IMR-90 (cell line): ENCODE data around the gene MCHR2. TPM values are rescaled to one million over a fixed set of nuclear protein-coding genes. Genes with fewer than 3 reads are reported as not detected.

ENCODE experiments used
- ATAC-seq: fragments of 200-7000 bp; cut with Tn5 transposase; 2 replicates; pipeline ENCODE4 v1.9.1; 2020; ENCODE audit warnings: low read depth, mild to moderate bottlenecking, moderate library complexity
- BruUV-seq: library from RNA; stranded (reverse); fragments of 400-500 nt; replicated peaks from 2 replicates; lab custom pipeline; 2021; lab: Mats Ljungman, UMichigan
- CTCF ChIA-PET: fragments of 300-600 bp; formaldehyde crosslinking; extraction: SDS; loops from one replicate; lab custom pipeline; 2021; ENCODE audit warnings: antibody characterized with exemption; lab: Yijun Ruan, JAX
- POLR2A ChIA-PET: fragments of 300-600 bp; sonication (Branson Sonifier 250); formaldehyde crosslinking; loops from one replicate; lab custom pipeline; 2022; ENCODE audit warnings: antibody characterized with exemption; ENCODE audit not compliant: unreplicated experiment; lab: Charles Lee
- DNase-seq: peaks from one replicate; pipeline ENCODE4 v3.0.0; 2013
- H2AFZ ChIP-seq: replicated peaks from 2 replicates; pipeline ENCODE3; 2013; ENCODE audit warnings: low read length, mild to moderate bottlenecking; ENCODE audit not compliant: poor library complexity
- H2AK5ac ChIP-seq: 2 replicates; pipeline ENCODE4 v1.6.1; 2013; ENCODE audit warnings: low read depth, low read length, inconsistent platforms
- H2AK9ac ChIP-seq: replicated peaks from 2 replicates; pipeline ENCODE3; 2013; ENCODE audit warnings: mild to moderate bottlenecking, low read depth, low read length, moderate library complexity; ENCODE audit not compliant: poor library complexity
- H2BK120ac ChIP-seq: 2 replicates; pipeline ENCODE4 v1.6.1; 2013; ENCODE audit warnings: low read depth, low read length, inconsistent platforms
- H2BK15ac ChIP-seq: 3 replicates; pipeline ENCODE4 v1.6.1; 2013; ENCODE audit warnings: low read depth, low read length, inconsistent platforms
- H2BK20ac ChIP-seq: 2 replicates; pipeline ENCODE4 v1.6.1; 2013; ENCODE audit warnings: low read depth, mild to moderate bottlenecking, inconsistent platforms, low read length, moderate library complexity
- H2BK5ac ChIP-seq: 2 replicates; pipeline ENCODE4 v1.6.1; 2013; ENCODE audit warnings: mild to moderate bottlenecking, low read depth, low read length, inconsistent platforms; ENCODE audit not compliant: poor library complexity, severe bottlenecking
- H3K14ac ChIP-seq: replicated peaks from 2 replicates; pipeline ENCODE4 v1.6.1; 2013; ENCODE audit warnings: low read depth, low read length, inconsistent platforms
- H3K18ac ChIP-seq: 2 replicates; pipeline ENCODE4 v1.6.1; 2013; ENCODE audit warnings: low read depth, low read length, control low read depth
- H3K23ac ChIP-seq: 2 replicates; pipeline ENCODE4 v1.6.1; 2013; ENCODE audit warnings: low read depth, low read length, inconsistent platforms
- H3K27ac ChIP-seq: 2 replicates; pipeline ENCODE4 v1.5.1; 2013; ENCODE audit warnings: mild to moderate bottlenecking, control low read depth, low read length; ENCODE audit not compliant: insufficient read depth
- H3K27me3 ChIP-seq: 2 replicates; pipeline ENCODE4 v1.6.1; 2013; ENCODE audit warnings: low read length; ENCODE audit not compliant: control insufficient read depth, insufficient read depth
- H3K36me3 ChIP-seq: 2 replicates; pipeline ENCODE4 v1.6.1; 2013; ENCODE audit warnings: low read length, mixed read lengths; ENCODE audit not compliant: control insufficient read depth, insufficient read depth
- H3K4ac ChIP-seq: 2 replicates; pipeline ENCODE4 v1.6.1; 2013; ENCODE audit warnings: low read depth, low read length, inconsistent platforms
- H3K4me1 ChIP-seq: 2 replicates; pipeline ENCODE4 v1.6.1; 2013; ENCODE audit warnings: low read length, mixed read lengths; ENCODE audit not compliant: control insufficient read depth, insufficient read depth
- H3K4me2 ChIP-seq: 2 replicates; pipeline ENCODE4 v1.6.1; 2013; ENCODE audit warnings: low read depth, mild to moderate bottlenecking, control low read depth, low read length, moderate library complexity
- H3K4me3 ChIP-seq: 2 replicates; pipeline ENCODE4 v1.5.1; 2013; ENCODE audit warnings: low read depth, mild to moderate bottlenecking, control low read depth, low read length, moderate library complexity; ENCODE audit not compliant: insufficient read depth
- H3K56ac ChIP-seq: 2 replicates; pipeline ENCODE4 v1.6.1; 2013; ENCODE audit warnings: low read length, inconsistent platforms; ENCODE audit not compliant: insufficient read depth; ENCODE audit errors: extremely low read depth
- H3K79me1 ChIP-seq, 2 experiments: 2 replicates each; pipeline ENCODE4 v1.6.1; 2013; ENCODE audit warnings: low read length in 2 of 2, inconsistent platforms in 1 of 2, low read depth in 1 of 2
- H3K9ac ChIP-seq: 2 replicates; pipeline ENCODE4 v1.6.1; 2013; ENCODE audit warnings: low read depth, low read length, control low read depth
- H3K9me1 ChIP-seq: 2 replicates; pipeline ENCODE4 v1.6.1; 2013; ENCODE audit warnings: low read length, inconsistent platforms; ENCODE audit not compliant: insufficient read depth
- H3K9me3 ChIP-seq: 2 replicates; pipeline ENCODE4 v1.6.1; 2013; ENCODE audit warnings: low read length; ENCODE audit not compliant: control insufficient read depth, insufficient read depth
- H4K20me1 ChIP-seq: 2 replicates; pipeline ENCODE4 v1.6.1; 2013; ENCODE audit warnings: low read length, inconsistent platforms; ENCODE audit not compliant: insufficient read depth
- H4K5ac ChIP-seq: 2 replicates; pipeline ENCODE4 v1.6.1; 2013; ENCODE audit warnings: mild to moderate bottlenecking, low read depth, low read length, control low read depth
- H4K8ac ChIP-seq, 2 experiments: 2 replicates each; pipeline ENCODE4 v1.6.1; 2013; ENCODE audit warnings: low read depth in 2 of 2, low read length in 2 of 2, control low read depth in 1 of 2, inconsistent platforms in 1 of 2
- H4K91ac ChIP-seq: 2 replicates; pipeline ENCODE4 v1.6.1; 2013; ENCODE audit warnings: low read depth, low read length, inconsistent platforms; ENCODE audit not compliant: insufficient read depth
- BHLHE40 ChIP-seq: fragments of 150-350 bp; IDR thresholded peaks from 2 replicates; pipeline ENCODE4 v1.6.1; 2016; ENCODE audit warnings: mild to moderate bottlenecking, low read depth, low read length
- CEBPB ChIP-seq: IDR thresholded peaks from 2 replicates; pipeline ENCODE4 v1.6.1; 2012; ENCODE audit warnings: low read depth, low read length, improper control_type of control experiment
- CHD1 ChIP-seq: IDR thresholded peaks from 2 replicates; pipeline ENCODE4 v1.6.1; 2012; ENCODE audit warnings: low read depth, low read length, improper control_type of control experiment
- ELK1 ChIP-seq: fragments of 150-350 bp; IDR thresholded peaks from 2 replicates; pipeline ENCODE4 v1.6.1; 2016; ENCODE audit warnings: low read depth, mild to moderate bottlenecking, low read length, moderate library complexity, borderline replicate concordance
- MAFK ChIP-seq: IDR thresholded peaks from 2 replicates; pipeline ENCODE4 v1.6.1; 2012; ENCODE audit warnings: low read depth, low read length, improper control_type of control experiment
- MXI1 ChIP-seq: IDR thresholded peaks from 2 replicates; pipeline ENCODE4 v1.6.1; 2012; ENCODE audit warnings: low read depth, mild to moderate bottlenecking, low read length, moderate library complexity, borderline replicate concordance
- NFE2L2 ChIP-seq: fragments of 150-350 bp; IDR thresholded peaks from 2 replicates; pipeline ENCODE4 v1.6.1; 2016; ENCODE audit warnings: low read depth, mild to moderate bottlenecking, low read length
- RAD21 ChIP-seq: IDR thresholded peaks from 2 replicates; pipeline ENCODE4 v1.6.1; 2012; ENCODE audit warnings: low read length, improper control_type of control experiment
- RCOR1 ChIP-seq: IDR thresholded peaks from 2 replicates; pipeline ENCODE4 v1.6.1; 2012; ENCODE audit warnings: mild to moderate bottlenecking, low read length, improper control_type of control experiment; ENCODE audit not compliant: insufficient replicate concordance
- RFX5 ChIP-seq: IDR thresholded peaks from 2 replicates; pipeline ENCODE4 v1.8.0; 2012; ENCODE audit warnings: low read depth, mild to moderate bottlenecking, low read length, moderate library complexity
- dilution Hi-C: fragments of 300-500 bp; cut with HindIII; formaldehyde crosslinking; loops from one replicate; pipeline ENCODE4 v1.14.3; 2018; ENCODE audit warnings: low sequenced_read_pairs; ENCODE audit not compliant: unreplicated experiment
- in situ Hi-C: fragments of 300-500 bp; cut with MboI; formaldehyde crosslinking; loops from 3 replicates; pipeline ENCODE4 v1.14.3; 2019; ENCODE audit warnings: low sequenced_read_pairs, inconsistent platforms, mixed read lengths
- intact Hi-C: fragments of 100-400 bp; cut with micrococcal nuclease; formaldehyde crosslinking; loops from 2 replicates; pipeline ENCODE4 v1.10.0; 2022
- polyA plus RNA-seq, 3 experiments: library from polyadenylated mRNA; depleted of rRNA; stranded (reverse); fragments of >200 nt; gene quantifications; 2 replicates each; pipeline ENCODE4 v1.2.3, GENCODE V29; 2012; ENCODE audit warnings: low replicate concordance in 1 of 3
- total RNA-seq: library from RNA; depleted of rRNA; stranded (reverse); fragments of >200 nt; gene quantifications from 2 replicates; pipeline ENCODE4 v1.2.3, GENCODE V29; 2012
- TF ChIP-seq, protein P1 (sequence below): fragments of 150-350 bp; IDR thresholded peaks from 2 replicates; pipeline ENCODE4 v1.6.1; 2017; ENCODE audit warnings: mild to moderate bottlenecking, antibody characterized with exemption, low read length, low read depth

Gene MCHR2
- total and polyA plus RNA-seq, 2 of the 4 experiments (the other 2 are of a cell fraction) = not detected

- in situ Hi-C loops = no loop called here
- H2AFZ ChIP-seq = no peak overlapping the region
- H3K4ac ChIP-seq = no peak overlapping the region
- H2AK9ac ChIP-seq = no peak overlapping the region
- H3K9me3 ChIP-seq = no peaks in the 10 kb centered on the region
- ChIA-PET CTCF (no interaction called here), POLR2A (no interaction called here)
- no peak overlapping the region for H3K14ac ChIP-seq
- no peak overlapping the region for H2BK120ac ChIP-seq
- no peak overlapping the region for H3K27ac ChIP-seq
- H3K9me1 ChIP-seq = no peaks in the 10 kb centered on the region
- H3K79me1 ChIP-seq = no peaks in the 10 kb centered on the region
- dilution Hi-C loops = no loop called here
- no peak overlapping the region for H2BK15ac ChIP-seq
- H3K18ac ChIP-seq = no peak overlapping the region
- TF ChIP-seq MAFK = no peak
- no peak for TF ChIP-seq RFX5
- no peak for TF ChIP-seq RCOR1
- TF ChIP-seq, protein P1, sequence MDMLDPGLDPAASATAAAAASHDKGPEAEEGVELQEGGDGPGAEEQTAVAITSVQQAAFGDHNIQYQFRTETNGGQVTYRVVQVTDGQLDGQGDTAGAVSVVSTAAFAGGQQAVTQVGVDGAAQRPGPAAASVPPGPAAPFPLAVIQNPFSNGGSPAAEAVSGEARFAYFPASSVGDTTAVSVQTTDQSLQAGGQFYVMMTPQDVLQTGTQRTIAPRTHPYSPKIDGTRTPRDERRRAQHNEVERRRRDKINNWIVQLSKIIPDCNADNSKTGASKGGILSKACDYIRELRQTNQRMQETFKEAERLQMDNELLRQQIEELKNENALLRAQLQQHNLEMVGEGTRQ = no peak
- no peak for TF ChIP-seq CEBPB
- TF ChIP-seq MXI1 = no peak
- no peak for TF ChIP-seq RAD21
- TF ChIP-seq ELK1 = no peak
- no peak for TF ChIP-seq NFE2L2
- no peak for TF ChIP-seq BHLHE40
- no peak for TF ChIP-seq CHD1
- ATAC-seq (no peak), DNase-seq (no peak)
- no peak overlapping the region for H3K4me2 ChIP-seq
- no peak overlapping the region for H2BK20ac ChIP-seq
- H4K8ac ChIP-seq = no peak overlapping the region
- H4K91ac ChIP-seq = no peak overlapping the region
- no peak overlapping the region for H2AK5ac ChIP-seq
- no peaks in the 10 kb centered on the region for H4K20me1 ChIP-seq
- no peaks in the 10 kb centered on the region for H3K27me3 ChIP-seq
- no peak overlapping the region for H3K23ac ChIP-seq
- no peak overlapping the region for H3K9ac ChIP-seq
- intact Hi-C loops = no loop called here
- H3K56ac ChIP-seq = no peak overlapping the region
- no TSS peak for BruUV-seq
- H3K36me3 ChIP-seq = no peaks in the 10 kb centered on the region
- H2BK5ac ChIP-seq = no peak overlapping the region
- H4K5ac ChIP-seq = no peak overlapping the region
- no peak overlapping the region for H3K4me3 ChIP-seq
- H3K4me1 ChIP-seq = no peaks in the 10 kb centered on the region
Observed at GRCh38 chr6:99980741-99981140, 13.3 kb downstream of the MCHR2 start.
